Loucy (cell line): ENCODE measurements around the gene MYL5.

Experiments
- EZH2phosphoT487 ChIP-seq: fragments of 200-600 bp; IDR thresholded peaks from 2 replicates; pipeline ENCODE4 v1.6.1; 2018; ENCODE audit warnings: antibody characterized with exemption, mild to moderate bottlenecking, moderate library complexity, borderline replicate concordance
- TF ChIP-seq, protein P1 (sequence below): fragments of 200-600 bp; sonication (generic); conservative IDR thresholded peaks from 2 replicates; pipeline ENCODE4 v1.5.1; 2014; ENCODE audit warnings: mild to moderate bottlenecking, antibody characterized with exemption, low read length

DNA sequence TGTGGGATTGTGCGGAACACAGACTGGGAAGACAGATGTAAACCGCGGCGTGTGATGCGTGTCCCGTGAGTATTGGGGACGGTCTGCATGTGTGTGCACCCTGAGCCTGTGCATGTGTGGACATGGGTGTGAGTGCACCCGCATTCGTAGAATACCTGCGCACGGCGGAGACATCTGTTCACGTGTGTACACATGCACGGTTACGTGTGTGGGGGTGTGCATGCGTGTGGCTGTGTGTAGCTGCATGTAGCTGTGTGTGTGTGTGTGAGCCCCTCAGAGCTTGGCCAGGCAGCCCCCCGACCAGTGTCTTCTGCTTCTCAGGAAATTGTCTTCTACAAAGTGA lies 19.9 kb upstream of the MYL5 start:
- TF ChIP-seq, protein P1, sequence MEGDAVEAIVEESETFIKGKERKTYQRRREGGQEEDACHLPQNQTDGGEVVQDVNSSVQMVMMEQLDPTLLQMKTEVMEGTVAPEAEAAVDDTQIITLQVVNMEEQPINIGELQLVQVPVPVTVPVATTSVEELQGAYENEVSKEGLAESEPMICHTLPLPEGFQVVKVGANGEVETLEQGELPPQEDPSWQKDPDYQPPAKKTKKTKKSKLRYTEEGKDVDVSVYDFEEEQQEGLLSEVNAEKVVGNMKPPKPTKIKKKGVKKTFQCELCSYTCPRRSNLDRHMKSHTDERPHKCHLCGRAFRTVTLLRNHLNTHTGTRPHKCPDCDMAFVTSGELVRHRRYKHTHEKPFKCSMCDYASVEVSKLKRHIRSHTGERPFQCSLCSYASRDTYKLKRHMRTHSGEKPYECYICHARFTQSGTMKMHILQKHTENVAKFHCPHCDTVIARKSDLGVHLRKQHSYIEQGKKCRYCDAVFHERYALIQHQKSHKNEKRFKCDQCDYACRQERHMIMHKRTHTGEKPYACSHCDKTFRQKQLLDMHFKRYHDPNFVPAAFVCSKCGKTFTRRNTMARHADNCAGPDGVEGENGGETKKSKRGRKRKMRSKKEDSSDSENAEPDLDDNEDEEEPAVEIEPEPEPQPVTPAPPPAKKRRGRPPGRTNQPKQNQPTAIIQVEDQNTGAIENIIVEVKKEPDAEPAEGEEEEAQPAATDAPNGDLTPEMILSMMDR, result no peak
- TF ChIP-seq EZH2phosphoT487, result no peak
